Activated T-cell treated with anti-CD3 and anti-CD28 coated beads, Interleukin-2, amount 50 U/mL, for 1 hour (primary cell): Measurements from ENCODE around the gene C12orf57.
A peak's percentile ranks its signal among the peaks of the same experiment; 100 is the strongest.

Source experiments
- DNase-seq: peaks from one replicate; pipeline ENCODE4 v3.0.0-alpha.2; 2020

C12orf57 gene

GRCh38 chr12:6938353-6939190, 5.2 kb upstream of the C12orf57 start:
- no peak for DNase-seq

GRCh38 chr12:6939191-6939540, 4.7 kb upstream of the C12orf57 start:
- DNase-seq = no peak

- DNase-seq = no peak
Measured at GRCh38 chr12:6941267-6941666, 2.6 kb upstream of the C12orf57 start.

- DNase-seq = no peak
Measured at GRCh38 chr12:6941782-6942181, 2.0 kb upstream of the C12orf57 start.

GRCh38 chr12:6942331-6942665, 1.5 kb upstream of the C12orf57 start:
- no peak for DNase-seq

- peak; percentile 69 for DNase-seq
Measured at GRCh38 chr12:6943389-6943721, 467 bp upstream of the C12orf57 start.

- peak; percentile 87 for DNase-seq
Measured at GRCh38 chr12:6944381-6945186, 762 bp downstream of the C12orf57 start.

GRCh38 chr12:6945613-6946012, 1.8 kb downstream of the C12orf57 start:
- no peak for DNase-seq

GRCh38 chr12:6946033-6946919, 2.5 kb downstream of the C12orf57 start:
- DNase-seq = peak; percentile 66

- no peak for DNase-seq
Measured at GRCh38 chr12:6946920-6947374, 3.1 kb downstream of the C12orf57 start.

- DNase-seq = no peak
Measured at GRCh38 chr12:6947615-6948014, 3.8 kb downstream of the C12orf57 start.

GRCh38 chr12:6948873-6949594, 5.2 kb downstream of the C12orf57 start:
- peak; percentile 47 for DNase-seq

GRCh38 chr12:6950401-6950801, 6.6 kb downstream of the C12orf57 start:
- peak; percentile 51 for DNase-seq

GRCh38 chr12:6950811-6951540, 7.2 kb downstream of the C12orf57 start, which contains the start of gene PTPN6:
Gene PTPN6 (plus strand): TSS chr12:6951356. CDS start chr12:6951513, 157 bp downstream.
- peak; percentile 60 for DNase-seq

GRCh38 chr12:6951551-6952120, 7.8 kb downstream of the C12orf57 start:
- peak; percentile 31 for DNase-seq

GRCh38 chr12:6952121-6952862, 8.5 kb downstream of the C12orf57 start:
- DNase-seq = peak; percentile 58

GRCh38 chr12:6952863-6953441, 9.1 kb downstream of the C12orf57 start:
- DNase-seq = peak; percentile 52

GRCh38 chr12:6953442-6954315, 9.9 kb downstream of the C12orf57 start:
- DNase-seq = peak; percentile 78
